GM12872 (cell line): Measurements from ENCODE around the gene POU2F1.

Source experiments
- CTCF ChIP-seq: IDR thresholded peaks from 3 replicates; pipeline ENCODE4 v1.5.1; 2011; ENCODE audit warnings: low read depth, mild to moderate bottlenecking, low read length, moderate library complexity; ENCODE audit not compliant: insufficient read depth

Gene POU2F1

GRCh38 chr1:167220537-167221125 is at the start of gene POU2F1:
POU2F1 (plus strand) TSS chr1:167220886; CDS start chr1:167220898, 12 bp downstream.
- TF ChIP-seq CTCF: peak; percentile 63

- TF ChIP-seq CTCF: no peak
Measured at GRCh38 chr1:167171286-167171929, 49.3 kb upstream of the POU2F1 start.

- no peak for TF ChIP-seq CTCF
Measured at GRCh38 chr1:167173516-167174184, 47.0 kb upstream of the POU2F1 start.

GRCh38 chr1:167175901-167176300 is 44.8 kb upstream of the POU2F1 start:
- TF ChIP-seq CTCF: no peak

GRCh38 chr1:167178831-167179230 is 41.9 kb upstream of the POU2F1 start:
- no peak for TF ChIP-seq CTCF

- TF ChIP-seq CTCF: no peak
Measured at GRCh38 chr1:167182571-167183320, 37.9 kb upstream of the POU2F1 start.

- no peak for TF ChIP-seq CTCF
Measured at GRCh38 chr1:167184081-167184480, 36.6 kb upstream of the POU2F1 start.
